NT2/D1 (cell line): ENCODE measurements around the gene ZNF57.
A peak's percentile ranks its signal among the peaks of the same experiment; 100 is the strongest.
"Not testable (repeated sequence)": the region's sequence is repeated elsewhere in the genome, so short reads cannot be mapped to it uniquely, and the experiment has no call there.

Experiments
- DNase-seq: peaks from one replicate; pipeline ENCODE4 v3.0.0-alpha.2; 2011; ENCODE audit warnings: low read depth, low spot score
- H3K27me3 ChIP-seq: 2 replicates; pipeline ENCODE4 v1.6.0; 2011; ENCODE audit warnings: mild to moderate bottlenecking; ENCODE audit not compliant: insufficient read length, insufficient read depth
- H3K36me3 ChIP-seq: 2 replicates; pipeline ENCODE4 v1.6.1; 2011; ENCODE audit warnings: mild to moderate bottlenecking, low read length, mixed read lengths; ENCODE audit not compliant: insufficient read depth, insufficient read length
- H3K4me1 ChIP-seq: 2 replicates; pipeline ENCODE4 v1.5.1; 2011; ENCODE audit not compliant: insufficient read depth, insufficient read length
- H3K4me3 ChIP-seq: 2 replicates; pipeline ENCODE4 v1.5.1; 2011; ENCODE audit warnings: low read depth; ENCODE audit not compliant: insufficient read length
- H3K9ac ChIP-seq: 2 replicates; pipeline ENCODE4 v1.6.0; 2011; ENCODE audit warnings: low read depth; ENCODE audit not compliant: insufficient read length
- H3K9me3 ChIP-seq: 2 replicates; pipeline ENCODE4 v1.5.1; 2011; ENCODE audit warnings: mild to moderate bottlenecking, low read length; ENCODE audit not compliant: insufficient read depth
- SUZ12 ChIP-seq: IDR thresholded peaks from 2 replicates; pipeline ENCODE4 v1.6.1; 2011; ENCODE audit not compliant: insufficient read length, insufficient read depth; ENCODE audit errors: extremely low read depth
- YY1 ChIP-seq: IDR thresholded peaks from 2 replicates; pipeline ENCODE4 v1.6.1; 2011; ENCODE audit not compliant: insufficient read length, insufficient read depth
- ZNF274 ChIP-seq: IDR thresholded peaks from 2 replicates; pipeline ENCODE4 v1.6.1; 2011; ENCODE audit warnings: mild to moderate bottlenecking, low read depth, low read length

Gene ZNF57

GRCh38 chr19:2877398-2878331 is 23.1 kb upstream of the ZNF57 start:
- H3K36me3 ChIP-seq, result no peaks in the 10 kb centered on the region

GRCh38 chr19:2883686-2884439 is 16.9 kb upstream of the ZNF57 start:
- Histone ChIP-seq H3K36me3 (no peaks in the 10 kb centered on the region), H3K4me1 (no peaks in the 10 kb centered on the region), H3K4me3 (no peak overlapping the region), H3K9ac (no peak overlapping the region), H3K9me3 (peaks cover 14% of the 10 kb centered on the region), H3K27me3 (no peaks in the 10 kb centered on the region)
- no peak for DNase-seq
- TF ChIP-seq YY1, result no peak

More at GRCh38 chr19:2877398-2878331, 23.1 kb upstream of the ZNF57 start:
- Histone ChIP-seq H3K4me1 (no peaks in the 10 kb centered on the region), H3K4me3 (no peak overlapping the region), H3K9me3 (peaks cover 40% of the 10 kb centered on the region), H3K9ac (no peak overlapping the region), H3K27me3 (no peaks in the 10 kb centered on the region)
- TF ChIP-seq ZNF274 (no peak), SUZ12 (no peak), YY1 (no peak)
- no peak for DNase-seq

- TF ChIP-seq ZNF274, result no peak
- no peak for TF ChIP-seq YY1
- TF ChIP-seq SUZ12, result no peak
- Histone ChIP-seq H3K4me1 (no peaks in the 10 kb centered on the region), H3K27me3 (no peaks in the 10 kb centered on the region), H3K4me3 (no peak overlapping the region), H3K9me3 (peaks cover 5% of the 10 kb centered on the region; the same call in 1 of the 2 replicates), H3K36me3 (no peaks in the 10 kb centered on the region), H3K9ac (no peak overlapping the region)
- no peak for DNase-seq
These were observed 15.0 kb upstream of the ZNF57 start for GRCh38 chr19:2885736-2886135.

GRCh38 chr19:2887391-2887914 is 13.3 kb upstream of the ZNF57 start:
- H3K4me1 ChIP-seq, result no peaks in the 10 kb centered on the region
- TF ChIP-seq ZNF274 (no peak), YY1 (no peak), SUZ12 (no peak)
- H3K9ac ChIP-seq, result no peak overlapping the region
- H3K4me3 ChIP-seq, result no peak overlapping the region
- no peaks in the 10 kb centered on the region for H3K27me3 ChIP-seq
- peak; percentile 49 for DNase-seq
- no peaks in the 10 kb centered on the region for H3K36me3 ChIP-seq
- peaks cover 5% of the 10 kb centered on the region; the same call in 1 of the 2 replicates for H3K9me3 ChIP-seq

GRCh38 chr19:2888731-2889224 is 11.9 kb upstream of the ZNF57 start:
- peak; percentile 76 for DNase-seq
- H3K9me3 ChIP-seq, result peaks cover 5% of the 10 kb centered on the region; the same call in 1 of the 2 replicates
- H3K9ac ChIP-seq, result no peak overlapping the region
- H3K4me3 ChIP-seq, result no peak overlapping the region
- no peak for TF ChIP-seq YY1
- no peak for TF ChIP-seq ZNF274
- TF ChIP-seq SUZ12, result no peak
- H3K4me1 ChIP-seq, result no peaks in the 10 kb centered on the region
- H3K36me3 ChIP-seq, result no peaks in the 10 kb centered on the region
- H3K27me3 ChIP-seq, result no peaks in the 10 kb centered on the region

- not testable (repeated sequence) for H3K9me3 ChIP-seq, H3K36me3 ChIP-seq, H3K27me3 ChIP-seq, DNase-seq, H3K4me3 ChIP-seq, H3K9ac ChIP-seq, H3K4me1 ChIP-seq
These were observed 10.2 kb upstream of the ZNF57 start for GRCh38 chr19:2890531-2890930.

GRCh38 chr19:2896694-2897093 is 4.0 kb upstream of the ZNF57 start:
- Histone ChIP-seq H3K27me3 (no peaks in the 10 kb centered on the region), H3K36me3 (no peaks in the 10 kb centered on the region), H3K9ac (no peak overlapping the region), H3K9me3 (peaks cover 17% of the 10 kb centered on the region; the same call in 1 of the 2 replicates), H3K4me3 (no peak overlapping the region), H3K4me1 (no peaks in the 10 kb centered on the region)
- no peak for DNase-seq
- TF ChIP-seq YY1, result no peak
- no peak for TF ChIP-seq SUZ12
- TF ChIP-seq ZNF274, result 0 out of 2 replicates have a peak, but pooled peaks have one; percentile 27
